HCT116 (cell line): ENCODE results near the gene ADGRG7. TPM values are rescaled to one million over a fixed set of nuclear protein-coding genes. Genes with fewer than 3 reads are reported as not detected.

Source experiments
- ATAC-seq: fragments of 200-7000 bp; cut with Tn5 transposase; 2 replicates; pipeline ENCODE4 v1.9.1; 2020; ENCODE audit warnings: mild to moderate bottlenecking, moderate library complexity
- BruUV-seq: library from RNA; stranded (reverse); fragments of 400-500 nt; replicated peaks from 2 replicates; lab custom pipeline; 2021; lab: Mats Ljungman, UMichigan
- CTCF ChIA-PET: fragments of 300-600 bp; sonication (Branson Sonifier 250); formaldehyde crosslinking; loops from one replicate; lab custom pipeline; 2021; ENCODE audit warnings: antibody characterized with exemption; lab: Charles Lee
- POLR2A ChIA-PET: fragments of 300-600, 350-600 bp; sonication (Branson Sonifier 250); formaldehyde crosslinking; loops from one replicate; lab custom pipeline; 2021; ENCODE audit warnings: antibody characterized with exemption; lab: Charles Lee
- RAD21 ChIA-PET, 2 experiments: fragments of 300-600 bp; sonication (Branson Sonifier 250); formaldehyde crosslinking; loops; one replicate each; lab custom pipeline; 2023; ENCODE audit warnings: low total read pairs in 2 of 2; ENCODE audit not compliant: uncharacterized antibody in 2 of 2, unreplicated experiment in 2 of 2, low non-redundant PET in 1 of 2; lab: Charles Lee
- DNase-seq: peaks from one replicate; pipeline ENCODE4 v3.0.0-alpha.2; 2010; ENCODE audit warnings: low read depth, low spot score
- H2AFZ ChIP-seq: fragments of 200-600 bp; shearing (Covaris generic), sonication (generic); 2 replicates; pipeline ENCODE4 v1.6.1; 2017; ENCODE audit warnings: low read depth, mixed run types, mixed read lengths, antibody characterized with exemption, low read length; ENCODE audit not compliant: poor library complexity, severe bottlenecking
- H3K27ac ChIP-seq: 2 replicates; pipeline ENCODE4 v1.5.1; 2012; ENCODE audit warnings: low read depth, low read length
- H3K27me3 ChIP-seq: fragments of 200-600 bp; sonication (generic); 2 replicates; pipeline ENCODE4 v1.6.1; 2016; ENCODE audit warnings: mixed run types, low read length, mixed read lengths; ENCODE audit not compliant: insufficient read depth
- H3K36me3 ChIP-seq, 2 experiments: fragments of 200-500 bp in 1 of 2; fragments of 200-600 bp in 1 of 2; sonication (Bioruptor generic) in 1 of 2; sonication (generic) in 1 of 2; 2 replicates each; pipeline versions ENCODE4 v1.5.1 to v1.6.1; 2014 to 2016; ENCODE audit warnings: low read length in 2 of 2, inconsistent platforms in 1 of 2, mixed read lengths in 1 of 2, mixed run types in 1 of 2; ENCODE audit not compliant: insufficient read depth in 2 of 2, control insufficient read depth in 1 of 2
- H3K4me1 ChIP-seq, 2 experiments: fragments of 200-600 bp in 1 of 2; sonication (generic) in 1 of 2; 2 replicates each; pipeline versions ENCODE4 v1.5.1 to v1.6.1; 2012 to 2017; ENCODE audit warnings: low read length in 2 of 2, inconsistent platforms in 1 of 2, mild to moderate bottlenecking in 1 of 2, mixed read lengths in 1 of 2, mixed run types in 1 of 2, moderate library complexity in 1 of 2; ENCODE audit not compliant: insufficient read depth in 2 of 2, control insufficient read depth in 1 of 2
- H3K4me2 ChIP-seq: fragments of 200-600 bp; sonication (generic); 2 replicates; pipeline ENCODE4 v1.6.1; 2017; ENCODE audit warnings: mixed run types, low read length, mixed read lengths
- H3K4me3 ChIP-seq, 2 experiments: fragments of 200-600 bp in 1 of 2; sonication (generic) in 1 of 2; replicated peaks in 1 of 2; 2 replicates each; pipeline ENCODE4 v1.5.1; 2011 to 2016; ENCODE audit warnings: low read length in 2 of 2, control low read depth in 1 of 2, low read depth in 1 of 2, mild to moderate bottlenecking in 1 of 2, mixed read lengths in 1 of 2, mixed run types in 1 of 2
- H3K79me2 ChIP-seq: fragments of 200-600 bp; sonication (generic); 2 replicates; pipeline ENCODE4 v1.6.1; 2017; ENCODE audit warnings: mild to moderate bottlenecking, mixed run types, low read length, moderate library complexity, mixed read lengths; ENCODE audit not compliant: insufficient read depth
- H3K9ac ChIP-seq: fragments of 200-600 bp; sonication (generic); 2 replicates; pipeline ENCODE4 v1.6.1; 2016; ENCODE audit warnings: low read length, mixed read lengths
- H3K9me2 ChIP-seq: fragments of 200-600 bp; sonication (generic), shearing (Covaris generic); 2 replicates; pipeline ENCODE4 v1.6.1; 2017; ENCODE audit warnings: mixed run types, mild to moderate bottlenecking, moderate library complexity; ENCODE audit not compliant: insufficient read depth
- H3K9me3 ChIP-seq, 2 experiments: fragments of 200-500 bp in 1 of 2; fragments of 200-600 bp in 1 of 2; sonication (Bioruptor generic) in 1 of 2; sonication (generic) in 1 of 2; 2 replicates each; pipeline ENCODE4 v1.6.1; 2014 to 2017; ENCODE audit warnings: low read length in 2 of 2, mixed read lengths in 2 of 2, inconsistent platforms in 1 of 2, low read depth in 1 of 2, mild to moderate bottlenecking in 1 of 2, mixed run types in 1 of 2, moderate library complexity in 1 of 2; ENCODE audit not compliant: control insufficient read depth in 1 of 2, insufficient read depth in 1 of 2
- H4K20me1 ChIP-seq: fragments of 200-600 bp; sonication (generic), shearing (Covaris generic); 2 replicates; pipeline ENCODE4 v1.6.1; 2017; ENCODE audit warnings: mixed run types, mild to moderate bottlenecking, moderate library complexity; ENCODE audit not compliant: insufficient read depth
- CBX3 ChIP-seq: IDR thresholded peaks from 2 replicates; pipeline ENCODE4 v1.6.1; 2012; ENCODE audit warnings: low read depth
- CEBPB ChIP-seq: IDR thresholded peaks from 2 replicates; pipeline ENCODE4 v1.6.1; 2012; ENCODE audit warnings: low read depth
- EGR1 ChIP-seq: IDR thresholded peaks from 2 replicates; pipeline ENCODE4 v1.6.1; 2012; ENCODE audit warnings: low read depth
- ELF1 ChIP-seq: IDR thresholded peaks from 2 replicates; pipeline ENCODE4 v1.6.1; 2012; ENCODE audit warnings: low read depth, borderline replicate concordance
- EZH2 ChIP-seq: fragments of 200-600 bp; sonication (generic); IDR thresholded peaks from 2 replicates; pipeline ENCODE4 v1.6.1; 2017; ENCODE audit warnings: antibody characterized with exemption, mixed run types
- EZH2phosphoT487 ChIP-seq: fragments of 200-600 bp; IDR thresholded peaks from 2 replicates; pipeline ENCODE4 v1.6.1; 2018; ENCODE audit warnings: antibody characterized with exemption, borderline replicate concordance
- FOSL1 ChIP-seq: IDR thresholded peaks from 2 replicates; pipeline ENCODE4 v1.6.1; 2012; ENCODE audit warnings: low read depth
- JUND ChIP-seq: IDR thresholded peaks from 2 replicates; pipeline ENCODE4 v1.6.1; 2012
- POLR2A ChIP-seq: IDR thresholded peaks from 2 replicates; pipeline ENCODE4 v1.7.0; 2011; ENCODE audit warnings: borderline replicate concordance; ENCODE audit not compliant: insufficient read depth, insufficient read length; ENCODE audit errors: extremely low read depth
- POLR2AphosphoS5 ChIP-seq: IDR thresholded peaks from 2 replicates; pipeline ENCODE4 v1.6.1; 2011; ENCODE audit warnings: mild to moderate bottlenecking, low read depth, low read length, moderate library complexity
- RAD21 ChIP-seq: IDR thresholded peaks from 2 replicates; pipeline ENCODE4 v1.6.1; 2012; ENCODE audit warnings: low read depth, mild to moderate bottlenecking
- REST ChIP-seq: IDR thresholded peaks from 2 replicates; pipeline ENCODE4 v1.6.1; 2012; ENCODE audit warnings: low read depth
- SP1 ChIP-seq: IDR thresholded peaks from 2 replicates; pipeline ENCODE4 v1.6.1; 2012; ENCODE audit warnings: low read depth
- SRF ChIP-seq: IDR thresholded peaks from 2 replicates; pipeline ENCODE4 v1.6.1; 2012; ENCODE audit warnings: low read depth
- YY1 ChIP-seq: IDR thresholded peaks from 2 replicates; pipeline ENCODE4 v1.6.1; 2011; ENCODE audit warnings: low read length, low read depth, moderate library complexity, mild to moderate bottlenecking; ENCODE audit not compliant: insufficient replicate concordance; ENCODE audit errors: extremely low read depth
- ZFX ChIP-seq: fragments of 450-650 bp; IDR thresholded peaks from 2 replicates; pipeline ENCODE4 v1.6.1; 2017
- ZNF274 ChIP-seq: fragments of 200-500 bp; sonication (Bioruptor generic); IDR thresholded peaks from 2 replicates; pipeline ENCODE4 v1.6.1; 2014; ENCODE audit warnings: mild to moderate bottlenecking, low read depth, low read length, inconsistent platforms
- intact Hi-C: fragments of 100-400 bp; cut with micrococcal nuclease; formaldehyde crosslinking; loops from 2 replicates; pipeline ENCODE4 v1.10.0; 2022
- total RNA-seq: library from RNA; stranded (reverse); gene quantifications from one replicate; pipeline ENCODE4 v1.2.1, GENCODE V29; 2021; ENCODE audit not compliant: unreplicated experiment

ADGRG7 gene
- total RNA-seq, 1 experiment from 2014 or later, result not detected

- TF ChIP-seq CEBPB (no peak), ZFX (no peak), ELF1 (no peak), SRF (no peak), RAD21 (no peak), YY1 (no peak), ZNF274 (no peak), EGR1 (no peak), SP1 (no peak), CBX3 (no peak), JUND (no peak), EZH2 (no peak), POLR2AphosphoS5 (no peak), FOSL1 (no peak), POLR2A (no peak), EZH2phosphoT487 (no peak), REST (no peak)
- H2AFZ ChIP-seq, result no peak overlapping the region
- BruUV-seq, result no TSS peak
- intact Hi-C loops, result no loop called here
- H3K4me1 ChIP-seq, result no peaks in the 10 kb centered on the region
- ChIA-PET CTCF (no interaction called here), POLR2A (no interaction called here), RAD21 (no interaction called here)
- DNase-seq, result no peak
- H3K4me2 ChIP-seq, result no peak overlapping the region
- no peaks in the 10 kb centered on the region for H3K36me3 ChIP-seq
- no peaks in the 10 kb centered on the region for H3K9me3 ChIP-seq
- no peak overlapping the region for H3K4me3 ChIP-seq
- no peaks in the 10 kb centered on the region for H3K79me2 ChIP-seq
- H3K27me3 ChIP-seq, result no peaks in the 10 kb centered on the region
- ATAC-seq, result no peak
- no peak overlapping the region for H3K9ac ChIP-seq
- no peak overlapping the region for H3K27ac ChIP-seq
- H4K20me1 ChIP-seq, result no peaks in the 10 kb centered on the region
- H3K9me2 ChIP-seq, result no peaks in the 10 kb centered on the region
Measured at GRCh38 chr3:100562224-100562857, 47.1 kb upstream of the ADGRG7 start.
